Left renal cortex interstitium (tissue), 4 donors: ENCODE results near the gene IFI27L1. TPM values are rescaled to one million over a fixed set of nuclear protein-coding genes. Genes with fewer than 3 reads are reported as not detected.

Experiments used
- DNase-seq, 4 donors: peaks; one replicate each; pipeline ENCODE4 v3.0.0-alpha.2; 2013; ENCODE audit warnings: low read depth in 4 of 4, low spot score in 2 of 4, missing footprints in 1 of 4
- polyA plus RNA-seq, 4 donors: library from polyadenylated mRNA; unstranded; fragments of 120-200 nt; gene quantifications; one replicate each; pipeline ENCODE4 v1.2.1, GENCODE V29; 2013; ENCODE audit not compliant: insufficient read length in 4 of 4

The IFI27L1 gene
- polyA plus RNA-seq, 4 donors: 25.5 to 33.0 (median 31.5) TPM

- no peak for DNase-seq
These were observed 32.4 kb downstream of the IFI27L1 start for GRCh38 chr14:94113490-94113889.

GRCh38 chr14:94113908-94114588 lies 32.9 kb downstream of the IFI27L1 start:
- DNase-seq: no peak

- DNase-seq: no peak
These were observed 33.5 kb downstream of the IFI27L1 start for GRCh38 chr14:94114589-94115057.

GRCh38 chr14:94115058-94115591 lies 34.0 kb downstream of the IFI27L1 start:
- DNase-seq: no peak

- no peak for DNase-seq
These were observed 34.5 kb downstream of the IFI27L1 start for GRCh38 chr14:94115631-94116030.

GRCh38 chr14:94116701-94117100 lies 35.6 kb downstream of the IFI27L1 start:
- no peak for DNase-seq

GRCh38 chr14:94117856-94118255 lies 36.7 kb downstream of the IFI27L1 start:
- DNase-seq: no peak

- DNase-seq: no peak
These were observed 38.0 kb downstream of the IFI27L1 start for GRCh38 chr14:94119071-94119470.

GRCh38 chr14:94120667-94121340 lies 39.7 kb downstream of the IFI27L1 start:
- no peak for DNase-seq

GRCh38 chr14:94121485-94121884 lies 40.4 kb downstream of the IFI27L1 start:
- no peak for DNase-seq

GRCh38 chr14:94122438-94122837 lies 41.3 kb downstream of the IFI27L1 start:
- no peak for DNase-seq

GRCh38 chr14:94123296-94123695 lies 42.2 kb downstream of the IFI27L1 start:
- DNase-seq: no peak

GRCh38 chr14:94123868-94124267 lies 42.8 kb downstream of the IFI27L1 start:
- DNase-seq: no peak

GRCh38 chr14:94124582-94125377 lies 43.7 kb downstream of the IFI27L1 start:
- DNase-seq: no peak

GRCh38 chr14:94125659-94126418 lies 44.7 kb downstream of the IFI27L1 start:
- no peak for DNase-seq

- no peak for DNase-seq
These were observed 45.2 kb downstream of the IFI27L1 start for GRCh38 chr14:94126419-94126677.

- DNase-seq: no peak
These were observed 45.7 kb downstream of the IFI27L1 start for GRCh38 chr14:94126800-94127199.

GRCh38 chr14:94127330-94127729 lies 46.2 kb downstream of the IFI27L1 start:
- DNase-seq: no peak

GRCh38 chr14:94128216-94128839 lies 47.2 kb downstream of the IFI27L1 start:
- DNase-seq: no peak

- peak in 3 of 4 donors; percentile 45 to 68 (median 58) for DNase-seq
These were observed 48.1 kb downstream of the IFI27L1 start, which contains the start of gene IFI27L2 for GRCh38 chr14:94129111-94129757. TSS of gene IFI27L2 (minus strand) at chr14:94129604. CDS start at chr14:94129564, 40 bp downstream.
